Activated CD8-positive, alpha-beta memory T cell treated with anti-CD3 and anti-CD28 coated beads for 24 hours (primary cell): ENCODE measurements around the gene CLBA1.
"Not testable (repeated sequence)": the region's sequence is repeated elsewhere in the genome, so short reads cannot be mapped to it uniquely, and the experiment has no call there.

Source experiments
- DNase-seq: peaks from one replicate; pipeline ENCODE4 v3.0.0-alpha.2; 2020

CLBA1 gene

DNA sequence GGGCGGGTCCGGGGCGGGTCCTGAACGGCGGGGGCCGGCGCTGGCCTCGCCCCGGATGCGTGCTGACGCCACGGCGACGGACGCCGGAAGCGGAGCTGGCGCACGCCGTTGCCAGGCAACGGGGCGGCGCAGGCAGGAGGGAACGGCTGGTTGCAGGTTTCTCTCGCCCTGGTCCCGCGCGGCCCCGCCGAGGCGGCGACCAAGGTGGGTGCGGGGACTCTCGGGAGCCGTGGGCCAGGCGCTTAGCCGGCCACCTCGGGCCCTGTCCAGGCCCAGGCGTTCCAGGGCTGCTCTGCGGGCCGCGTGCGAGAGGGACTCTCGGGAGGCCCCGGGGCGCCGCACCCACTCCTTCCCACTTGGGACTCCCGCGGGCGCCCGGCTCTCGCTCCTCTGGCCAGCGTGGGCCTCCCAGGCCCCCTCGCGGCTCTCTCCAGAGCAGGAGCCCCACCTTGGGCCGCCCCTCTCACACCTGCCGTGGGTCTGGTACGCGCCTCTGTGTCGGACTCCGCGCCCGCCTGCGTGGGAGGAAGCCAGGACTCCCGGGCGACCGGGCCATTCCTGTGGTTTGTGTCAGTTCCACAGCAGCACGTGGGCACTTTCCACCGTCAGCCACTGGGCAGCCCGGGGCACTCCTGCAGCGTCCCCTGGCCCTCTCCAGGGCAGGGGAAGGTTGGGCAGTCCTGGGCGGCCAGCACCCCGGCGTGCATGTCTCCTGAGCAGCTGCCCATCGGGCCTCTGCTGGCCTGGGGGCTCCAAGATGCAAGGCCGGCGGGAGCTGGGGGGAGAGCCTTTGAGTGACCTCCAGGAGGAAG, at the start of gene CLBA1:
Gene CLBA1 (plus strand): TSS at position 114 of the 812 bp plus-strand sequence. CDS start 644 bp downstream, at position 758.
- no peak for DNase-seq

DNA sequence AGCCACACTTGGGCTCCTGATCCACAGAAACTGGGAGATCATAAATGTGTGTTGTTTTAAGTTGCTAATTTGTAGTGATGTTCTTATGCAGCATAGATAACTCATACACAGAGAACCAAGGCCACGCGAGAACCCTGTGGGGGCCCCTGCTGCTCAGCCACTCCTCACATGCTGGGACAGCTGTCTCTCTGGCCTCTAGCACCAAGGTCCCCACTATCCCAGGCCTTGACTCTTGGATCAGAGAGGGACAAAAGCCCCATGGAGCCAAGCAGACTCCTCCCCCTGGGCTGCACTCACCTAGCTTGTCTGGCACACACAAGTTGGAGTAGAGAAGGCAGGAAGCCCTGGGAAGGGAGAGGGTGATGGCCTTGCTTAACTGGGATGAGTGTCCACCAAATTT, 49.6 kb upstream of the CLBA1 start:
- DNase-seq, result no peak

DNA sequence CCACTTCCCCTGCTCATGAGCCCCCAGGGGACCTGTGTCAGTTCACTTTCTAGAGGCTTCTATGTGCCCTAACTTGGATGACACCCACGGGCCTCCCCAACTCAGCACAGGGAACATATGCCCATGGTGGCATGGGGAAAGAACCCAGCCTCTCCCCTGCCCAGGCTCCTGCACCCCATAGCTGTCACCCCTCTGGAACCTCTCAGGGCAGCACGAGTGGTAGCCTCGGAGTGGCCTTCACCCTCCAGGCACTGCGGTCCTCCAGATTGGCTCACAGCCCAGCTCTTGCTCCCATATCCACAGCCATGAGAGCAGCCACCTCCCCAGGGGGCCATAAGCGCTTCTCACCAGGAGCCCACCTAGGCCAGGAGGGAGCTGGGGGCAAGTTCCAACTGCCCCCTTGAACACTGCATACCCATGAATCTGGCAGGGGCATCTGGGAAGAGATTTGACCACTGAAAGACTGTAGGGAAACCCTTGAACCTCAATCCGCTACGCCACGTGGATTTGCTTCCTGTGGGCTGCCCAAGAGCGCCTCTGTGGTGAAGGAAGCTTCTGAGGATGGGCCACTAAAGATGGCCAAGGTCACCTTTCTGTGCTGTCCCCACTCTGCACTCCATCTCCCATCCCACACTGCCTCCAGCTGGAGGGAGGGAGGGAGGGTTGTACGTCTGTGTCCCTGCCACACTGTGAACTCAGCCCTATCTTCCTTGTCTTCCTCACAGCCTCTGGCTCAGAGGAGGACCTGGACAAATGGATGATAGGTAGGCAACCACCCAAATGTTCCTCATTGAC, 49.0 kb upstream of the CLBA1 start:
- no peak for DNase-seq

- no peak for DNase-seq
Observed at GRCh38 chr14:104937161-104937560, 48.4 kb upstream of the CLBA1 start.

DNA sequence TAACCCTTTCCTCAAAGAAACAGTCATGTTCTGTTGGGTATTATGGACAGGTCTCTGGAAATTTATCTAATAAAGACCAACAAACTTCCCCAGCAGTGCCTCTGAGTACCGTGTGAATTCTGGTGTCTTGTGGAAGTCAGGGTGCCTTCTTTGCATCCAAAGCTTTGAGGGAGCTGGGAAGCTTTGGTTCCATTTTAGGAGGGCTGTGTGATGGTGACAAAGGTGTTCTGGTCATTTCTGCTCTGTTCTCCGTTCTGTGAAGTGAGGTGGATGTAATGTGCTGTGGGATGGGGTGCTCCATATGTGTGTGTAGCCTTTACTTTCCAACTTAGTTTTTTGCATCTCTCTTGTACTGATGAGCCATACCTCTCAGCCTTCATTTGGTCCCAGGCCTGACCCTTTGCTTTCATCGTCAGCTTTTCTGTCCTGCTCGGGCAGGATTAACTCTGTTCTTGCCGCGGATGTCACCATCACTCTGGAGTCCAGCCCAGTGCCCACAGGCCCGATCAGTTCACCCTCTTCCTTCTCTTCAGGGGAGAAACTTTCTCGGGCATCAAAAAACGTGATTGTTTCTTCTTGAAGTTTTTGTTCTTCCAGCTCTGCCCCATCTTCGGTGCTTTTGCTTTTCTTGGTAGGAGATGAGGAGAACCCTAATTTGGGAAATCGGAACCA, 47.8 kb upstream of the CLBA1 start:
- DNase-seq, result no peak

- DNase-seq, result no peak
Observed at GRCh38 chr14:104938436-104938835, 47.2 kb upstream of the CLBA1 start.

GRCh38 chr14:104938960-104939359, 46.6 kb upstream of the CLBA1 start:
- no peak for DNase-seq

DNA sequence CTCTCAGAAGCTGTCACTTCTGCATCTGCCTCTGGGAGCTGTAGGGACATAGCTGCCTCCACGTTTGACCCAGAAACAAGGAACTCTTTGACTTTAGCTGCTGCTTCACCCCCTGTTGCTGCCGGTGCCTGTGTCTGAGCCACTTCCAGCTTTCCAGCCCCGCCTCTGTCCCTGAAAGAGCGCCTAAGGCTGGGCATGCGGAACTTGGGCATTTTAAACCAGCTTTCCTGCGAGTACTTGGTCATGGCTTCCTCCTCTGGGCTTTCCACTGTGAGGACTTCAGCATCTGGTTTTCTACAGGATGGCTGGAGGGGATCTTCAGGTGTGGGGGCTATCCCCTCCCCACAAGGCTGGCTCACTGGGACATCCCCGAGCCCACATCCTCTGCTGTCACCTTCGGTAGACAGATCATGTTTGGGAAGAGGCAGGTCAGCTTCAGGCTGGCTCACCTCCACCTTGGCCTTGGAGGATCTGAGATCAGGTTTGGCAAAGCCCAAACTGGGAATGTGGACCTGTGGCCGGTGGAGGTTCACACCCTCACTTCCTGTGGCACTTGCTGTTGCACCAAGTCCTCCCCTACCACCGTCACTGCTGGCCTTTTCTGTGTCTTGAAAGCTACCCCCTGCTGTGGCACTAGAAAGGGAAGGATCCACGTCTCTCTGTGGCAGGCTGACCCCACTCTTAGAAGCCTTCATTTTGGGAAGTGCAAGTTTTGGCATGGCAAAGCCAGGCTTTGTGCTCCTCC, 45.8 kb upstream of the CLBA1 start:
- no peak for DNase-seq

- no peak for DNase-seq
Observed at GRCh38 chr14:104940526-104941150, 45.0 kb upstream of the CLBA1 start.

DNA sequence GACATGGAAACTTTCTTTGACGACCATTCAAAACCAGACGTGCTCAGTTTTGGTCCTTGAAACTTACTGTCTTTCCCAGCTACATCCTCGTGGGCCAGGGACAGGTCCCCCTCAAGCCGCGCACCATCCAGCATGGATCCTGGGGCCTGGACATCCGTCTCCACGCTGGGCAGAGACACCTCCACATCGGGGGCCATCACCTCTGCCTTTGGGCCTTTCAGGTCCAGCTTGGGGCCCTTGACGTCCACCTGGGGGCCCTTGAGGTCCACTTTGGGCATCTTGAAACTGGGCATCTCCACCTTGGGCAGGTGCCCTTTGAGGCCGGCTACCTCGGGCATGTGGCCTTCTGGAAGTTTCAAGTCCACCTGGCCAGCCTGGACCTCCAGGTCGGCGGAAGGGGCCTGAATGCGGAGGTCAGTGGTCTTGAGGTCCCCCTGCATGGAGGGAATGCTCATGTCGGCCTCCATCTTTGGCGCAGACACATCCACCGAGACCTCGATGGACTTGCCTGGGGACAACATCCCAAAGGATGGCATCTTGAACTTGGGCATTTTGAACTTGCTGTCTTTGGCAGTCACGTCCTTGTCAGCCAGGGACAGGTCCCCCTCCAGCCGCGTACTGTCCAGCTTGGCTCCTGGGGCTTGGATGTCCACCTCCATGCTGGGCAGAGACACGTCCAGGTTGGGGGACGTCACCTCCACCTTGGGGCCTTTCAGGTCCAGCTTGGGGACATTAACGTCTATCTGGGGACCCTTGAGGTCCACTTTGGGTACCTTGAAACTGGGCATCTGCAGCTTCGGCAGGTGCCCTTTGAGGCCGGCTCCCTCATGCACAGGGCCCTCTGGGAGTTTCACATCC, 43.9 kb upstream of the CLBA1 start:
- DNase-seq, result no peak

GRCh38 chr14:104942586-104942985, 43.0 kb upstream of the CLBA1 start:
- no peak for DNase-seq

DNA sequence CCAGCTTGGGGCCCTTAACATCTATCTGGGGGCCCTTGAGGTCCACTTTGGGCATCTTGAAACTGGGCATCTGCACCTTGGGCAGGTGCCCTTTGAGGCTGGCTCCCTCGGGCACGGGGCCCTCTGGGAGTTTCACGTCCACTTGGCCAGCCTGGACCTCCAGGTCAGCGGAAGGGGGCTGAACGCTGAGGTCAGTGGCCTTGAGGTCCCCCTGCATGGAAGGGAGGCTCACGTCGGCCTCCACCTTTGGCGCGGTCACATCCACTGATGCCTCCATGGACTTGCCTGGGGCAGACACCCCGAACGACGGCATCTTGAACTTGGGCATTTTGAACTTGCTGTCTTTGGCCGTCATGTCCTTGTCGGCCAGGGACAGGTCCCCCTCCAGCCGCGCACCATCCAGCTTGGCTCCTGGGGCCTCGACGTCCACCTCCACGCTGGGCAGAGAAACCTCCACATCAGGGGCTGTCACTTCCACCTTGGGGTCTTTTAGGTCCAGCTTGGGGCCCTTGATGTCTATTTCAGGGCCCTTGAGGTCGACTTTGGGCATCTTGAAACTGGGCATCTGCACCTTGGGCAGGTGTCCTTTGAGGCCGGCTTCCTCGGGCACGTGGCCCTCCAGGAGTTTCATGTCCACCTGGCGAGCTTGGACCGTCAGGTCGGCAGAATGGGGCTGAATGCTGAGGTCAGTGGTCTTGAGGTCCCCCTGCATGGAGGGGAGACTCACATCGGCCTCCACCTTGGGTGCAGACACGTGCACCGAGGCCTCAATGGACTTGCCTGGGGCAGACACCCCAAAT, 42.2 kb upstream of the CLBA1 start:
- not testable (repeated sequence) for DNase-seq

DNA sequence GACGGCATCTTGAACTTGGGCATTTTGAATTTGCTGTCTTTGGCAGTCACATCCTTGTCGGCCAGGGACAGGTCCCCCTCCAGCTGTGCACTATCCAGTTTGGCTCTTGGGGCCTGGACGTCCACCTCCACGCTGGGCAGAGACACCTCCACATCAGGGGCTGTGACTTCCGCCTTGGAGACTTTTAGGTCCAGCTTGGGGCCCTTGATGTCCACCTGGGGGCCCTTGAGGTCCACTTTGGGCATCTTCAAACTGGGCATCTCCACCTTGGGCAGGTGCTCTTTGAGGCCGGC, 41.6 kb upstream of the CLBA1 start:
- not testable (repeated sequence) for DNase-seq

GRCh38 chr14:104944436-104945205, 41.0 kb upstream of the CLBA1 start:
- not testable (repeated sequence) for DNase-seq

- DNase-seq, result not testable (repeated sequence)
Observed at GRCh38 chr14:104945266-104945665, 40.3 kb upstream of the CLBA1 start.

GRCh38 chr14:104945986-104946965, 39.3 kb upstream of the CLBA1 start:
- DNase-seq, result not testable (repeated sequence)

GRCh38 chr14:104947201-104947600, 38.4 kb upstream of the CLBA1 start:
- DNase-seq, result not testable (repeated sequence)
